Skeletal muscle tissue (tissue), 4 donors: ENCODE measurements around the gene AFAP1L1. TPM values are rescaled to one million over a fixed set of nuclear protein-coding genes. Genes with fewer than 3 reads are reported as not detected.

Experiments
- H3K27ac ChIP-seq: one replicate; pipeline ENCODE4 v1.7.0; 2013; ENCODE audit warnings: mild to moderate bottlenecking, low read depth, low read length, inconsistent platforms
- H3K27me3 ChIP-seq, 3 donors: one replicate each; pipeline ENCODE4 v1.7.0; 2013; ENCODE audit warnings: low read length in 3 of 3; ENCODE audit not compliant: control insufficient read depth in 3 of 3, insufficient read depth in 3 of 3
- H3K36me3 ChIP-seq, 3 donors: one replicate each; pipeline ENCODE4 v1.7.0; 2013; ENCODE audit warnings: low read length in 3 of 3; ENCODE audit not compliant: control insufficient read depth in 3 of 3, insufficient read depth in 3 of 3
- H3K4me1 ChIP-seq, 3 donors: one replicate each; pipeline ENCODE4 v1.7.0; 2013; ENCODE audit warnings: low read length in 3 of 3, mild to moderate bottlenecking in 3 of 3; ENCODE audit not compliant: control insufficient read depth in 3 of 3, insufficient read depth in 3 of 3
- H3K4me3 ChIP-seq, 3 donors: one replicate each; pipeline ENCODE4 v1.7.0; 2013; ENCODE audit warnings: low read length in 3 of 3
- H3K9ac ChIP-seq, 3 donors: one replicate each; pipeline ENCODE4 v1.7.0; 2013; ENCODE audit warnings: low read length in 3 of 3, mild to moderate bottlenecking in 3 of 3, moderate library complexity in 2 of 3, low read depth in 1 of 3
- H3K9me3 ChIP-seq, 3 donors: one replicate each; pipeline ENCODE4 v1.7.0; 2013; ENCODE audit warnings: low read length in 3 of 3; ENCODE audit not compliant: control insufficient read depth in 3 of 3
- total RNA-seq: library from RNA; depleted of rRNA; stranded (reverse); fragments of >200 nt; gene quantifications from one replicate; pipeline ENCODE4 v1.2.3, GENCODE V29; 2014
- donor health status: Osteomylitis.

AFAP1L1 gene
- total RNA-seq, 1 donor from 2014 or later: 75.7 TPM

DNA sequence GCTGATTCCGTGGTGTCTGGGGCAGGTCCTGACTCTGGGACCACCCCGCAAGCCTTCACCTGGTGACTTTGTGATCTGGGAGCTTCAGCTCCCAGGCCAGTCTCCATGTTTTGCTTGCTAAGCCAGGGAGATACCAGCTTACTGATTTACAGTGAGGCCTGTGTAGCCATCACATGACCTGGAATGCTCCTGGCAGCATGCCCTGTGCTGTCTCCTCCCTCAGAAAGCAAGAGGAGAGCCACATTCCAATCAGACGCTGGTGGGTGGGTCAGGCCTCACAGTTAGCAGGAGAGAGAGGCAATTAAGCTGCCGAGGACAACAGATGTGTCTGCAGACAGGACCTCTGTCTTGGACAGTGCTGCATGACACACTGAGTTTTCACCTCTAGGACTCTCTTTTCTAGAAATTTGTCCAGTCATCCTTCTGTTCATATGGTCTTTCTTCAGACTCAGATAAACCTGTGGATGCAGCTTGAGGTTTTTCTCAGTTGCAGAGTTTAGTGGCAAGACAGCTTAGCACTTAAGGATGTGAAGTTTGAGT, 49.2 kb downstream of the AFAP1L1 start:
- no peaks in the 10 kb centered on the region for H3K27me3 ChIP-seq
- H3K27ac ChIP-seq: peak overlapping the region; percentile 23
- H3K9ac ChIP-seq: peak overlapping the region in 1 of 3 donors; percentile 44
- peak overlapping the region in 1 of 3 donors; percentile 4 for H3K4me3 ChIP-seq
- H3K4me1 ChIP-seq: peaks cover 15 to 21% (median 15%) of the 10 kb centered on the region in 3 donors
- peaks cover 41 to 52% (median 41%) of the 10 kb centered on the region in 3 donors for H3K36me3 ChIP-seq
- no peaks in the 10 kb centered on the region for H3K9me3 ChIP-seq

DNA sequence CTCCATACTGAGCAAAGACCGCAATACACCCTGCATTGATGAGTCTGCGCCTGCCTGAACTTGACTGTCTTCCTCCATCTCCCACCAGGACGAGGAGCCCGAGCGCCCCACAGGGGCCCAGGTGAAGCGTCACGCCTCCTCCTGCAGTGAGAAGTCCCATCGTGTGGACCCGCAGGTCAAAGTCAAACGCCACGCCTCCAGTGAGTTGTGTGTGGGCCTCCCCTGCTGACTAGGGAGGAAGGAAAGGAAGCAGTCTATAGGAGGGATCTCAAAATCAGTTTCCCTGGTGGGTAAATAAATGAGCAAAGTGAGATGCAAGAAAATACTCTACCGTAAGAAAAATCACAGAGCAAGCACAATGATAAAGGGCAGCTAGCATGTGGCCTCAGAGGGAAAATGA, 50.9 kb downstream of the AFAP1L1 start:
- Histone ChIP-seq H3K27ac (no peak overlapping the region), H3K4me1 (peaks cover 15 to 18% (median 15%) of the 10 kb centered on the region in 3 donors), H3K27me3 (no peaks in the 10 kb centered on the region)

DNA sequence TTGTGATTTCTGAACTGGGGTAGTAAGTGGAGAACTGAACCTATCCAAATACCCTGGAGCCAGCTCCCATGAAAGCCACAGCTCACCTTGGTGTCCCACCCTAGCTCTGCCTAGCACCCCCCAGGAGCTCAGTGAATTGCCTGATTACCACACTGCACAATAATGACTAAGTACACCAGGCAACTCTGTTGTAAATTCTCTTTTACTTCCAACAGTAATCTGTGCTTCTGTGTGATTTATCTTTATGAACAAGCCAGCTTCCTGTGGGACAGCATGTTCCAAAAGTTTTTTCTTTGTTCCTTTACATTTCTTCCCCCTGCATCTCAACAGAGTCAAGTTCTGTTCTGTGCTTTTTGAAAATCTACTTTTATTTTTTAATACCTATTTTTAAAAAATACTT, 51.6 kb downstream of the AFAP1L1 start:
- H3K4me1 ChIP-seq: peaks cover 15 to 18% (median 15%) of the 10 kb centered on the region in 3 donors
- H3K4me3 ChIP-seq: no peak overlapping the region
- H3K9ac ChIP-seq: no peak overlapping the region
- H3K27me3 ChIP-seq: no peaks in the 10 kb centered on the region
- peaks cover 39 to 56% (median 43%) of the 10 kb centered on the region in 3 donors for H3K36me3 ChIP-seq
- peak overlapping the region; percentile 8 for H3K27ac ChIP-seq
- no peaks in the 10 kb centered on the region for H3K9me3 ChIP-seq

More for the DNA sequence above, 50.9 kb downstream of the AFAP1L1 start:
- Histone ChIP-seq H3K9me3 (no peaks in the 10 kb centered on the region), H3K4me3 (no peak overlapping the region), H3K9ac (no peak overlapping the region), H3K36me3 (peaks cover 42 to 54% (median 44%) of the 10 kb centered on the region in 3 donors)

DNA sequence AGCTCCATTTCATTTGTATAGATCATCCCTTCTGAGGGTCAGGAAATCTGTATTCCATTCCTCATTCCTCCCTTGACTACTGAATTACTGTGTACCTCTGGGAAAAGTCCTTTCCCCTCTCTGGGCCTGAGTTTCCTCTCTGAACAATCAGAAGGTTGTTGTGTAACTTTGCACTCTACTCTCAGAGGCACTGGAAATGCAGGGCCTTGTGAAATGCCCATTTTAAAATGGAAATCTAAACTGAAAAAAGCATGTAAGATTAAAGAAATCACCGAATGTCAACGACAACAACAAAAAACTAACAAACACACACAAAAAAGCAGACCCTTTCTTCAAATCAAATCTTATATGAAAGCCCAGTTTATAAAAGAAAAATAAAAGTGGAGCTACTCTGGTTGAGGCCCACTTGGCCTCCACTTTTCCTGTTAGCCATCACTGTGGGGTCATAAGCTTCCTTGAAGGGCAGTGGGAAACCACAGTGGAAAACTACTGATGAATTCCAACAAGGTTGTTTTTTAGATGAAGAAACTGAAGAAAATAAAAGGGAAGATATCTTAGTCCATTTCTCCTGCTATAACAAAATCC, 52.1 kb downstream of the AFAP1L1 start:
- H3K36me3 ChIP-seq: peaks cover 37 to 56% (median 45%) of the 10 kb centered on the region in 3 donors
- H3K27ac ChIP-seq: no peak overlapping the region
- H3K4me3 ChIP-seq: no peak overlapping the region
- H3K9me3 ChIP-seq: no peaks in the 10 kb centered on the region
- no peaks in the 10 kb centered on the region for H3K27me3 ChIP-seq
- no peak overlapping the region for H3K9ac ChIP-seq
- peaks cover 15 to 18% (median 15%) of the 10 kb centered on the region in 3 donors for H3K4me1 ChIP-seq

DNA sequence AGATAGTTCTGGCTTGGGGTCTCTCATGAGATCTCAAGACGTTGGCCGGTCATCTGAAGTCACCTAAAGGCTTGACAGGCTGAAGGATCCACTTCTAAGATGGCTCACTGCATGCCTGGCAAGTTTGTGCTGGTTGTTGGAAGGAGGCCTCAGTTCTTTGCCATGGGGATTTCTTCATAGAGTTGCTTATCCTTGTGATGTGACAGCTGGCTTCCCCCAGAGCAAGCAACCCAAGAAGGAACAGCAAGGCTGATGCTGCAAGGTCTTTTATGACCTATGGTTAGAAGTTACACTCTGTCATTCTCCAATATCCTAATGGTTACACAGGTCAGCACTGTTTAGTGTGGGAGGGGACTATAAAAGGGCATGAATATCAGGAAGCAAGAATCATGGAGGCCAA, 53.0 kb downstream of the AFAP1L1 start:
- H3K4me3 ChIP-seq: no peak overlapping the region
- peaks cover 37 to 59% (median 46%) of the 10 kb centered on the region in 3 donors for H3K36me3 ChIP-seq
- peak overlapping the region; percentile 29 for H3K27ac ChIP-seq
- no peak overlapping the region for H3K9ac ChIP-seq
- H3K9me3 ChIP-seq: no peaks in the 10 kb centered on the region
- peaks cover 12 to 15% (median 13%) of the 10 kb centered on the region in 3 donors for H3K4me1 ChIP-seq
- H3K27me3 ChIP-seq: no peaks in the 10 kb centered on the region

DNA sequence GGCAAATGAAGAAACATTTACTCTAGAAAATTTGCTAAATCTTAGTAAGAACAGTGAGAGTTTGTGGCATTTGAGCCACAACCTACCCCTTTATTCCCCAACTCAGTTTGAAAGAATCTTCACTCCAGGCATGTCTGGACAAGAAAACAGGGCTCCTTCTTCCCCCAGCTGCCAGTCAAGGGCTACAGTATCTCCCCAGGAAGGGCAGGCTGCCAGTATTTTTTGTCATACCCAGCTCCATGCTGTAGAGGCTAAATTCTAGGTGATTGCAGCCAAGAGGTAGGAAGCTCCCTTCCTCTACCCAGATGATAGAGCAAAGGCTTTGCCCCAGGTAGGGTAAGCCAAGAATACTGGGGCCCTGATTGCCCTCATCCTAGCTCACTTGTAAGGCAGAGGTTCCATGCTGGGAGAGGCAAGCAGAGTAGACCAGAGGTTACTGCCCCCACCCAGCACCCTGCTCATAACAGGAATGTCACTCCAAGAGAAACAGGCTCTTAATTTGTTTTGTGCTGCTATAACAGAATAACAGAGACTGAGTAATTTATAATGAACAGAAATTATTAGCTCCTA, 53.6 kb downstream of the AFAP1L1 start:
- Histone ChIP-seq H3K9ac (no peak overlapping the region), H3K36me3 (peaks cover 38 to 58% (median 45%) of the 10 kb centered on the region in 3 donors), H3K27me3 (no peaks in the 10 kb centered on the region), H3K4me1 (peaks cover 7 to 9% (median 9%) of the 10 kb centered on the region in 3 donors), H3K27ac (no peak overlapping the region), H3K9me3 (no peaks in the 10 kb centered on the region), H3K4me3 (no peak overlapping the region)

DNA sequence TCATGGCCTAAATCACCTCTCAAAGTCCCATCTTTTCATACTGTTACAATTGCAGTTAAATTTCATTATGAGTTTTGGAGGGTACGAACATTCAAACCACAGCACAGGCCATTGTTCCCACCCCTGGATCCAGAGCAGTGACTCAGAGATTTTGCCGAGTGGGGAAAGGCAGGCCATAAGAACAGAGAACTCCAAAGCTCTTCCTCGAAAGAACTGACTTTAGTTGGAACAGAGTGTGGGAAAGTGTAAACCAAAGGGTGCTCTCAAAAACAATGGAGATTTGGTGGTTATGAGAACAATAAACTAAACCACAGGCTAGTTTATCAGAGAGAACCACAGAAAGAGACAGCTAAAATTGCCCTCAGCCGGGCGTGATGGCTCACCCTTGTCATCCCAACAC, 54.2 kb downstream of the AFAP1L1 start:
- peaks cover 36 to 58% (median 41%) of the 10 kb centered on the region in 3 donors for H3K36me3 ChIP-seq
- H3K4me3 ChIP-seq: no peak overlapping the region
- H3K9ac ChIP-seq: no peak overlapping the region
- no peaks in the 10 kb centered on the region for H3K27me3 ChIP-seq
- no peaks in the 10 kb centered on the region for H3K9me3 ChIP-seq
- H3K27ac ChIP-seq: no peak overlapping the region
- H3K4me1 ChIP-seq: peaks cover 1 to 3% (median 2%) of the 10 kb centered on the region in 3 donors

DNA sequence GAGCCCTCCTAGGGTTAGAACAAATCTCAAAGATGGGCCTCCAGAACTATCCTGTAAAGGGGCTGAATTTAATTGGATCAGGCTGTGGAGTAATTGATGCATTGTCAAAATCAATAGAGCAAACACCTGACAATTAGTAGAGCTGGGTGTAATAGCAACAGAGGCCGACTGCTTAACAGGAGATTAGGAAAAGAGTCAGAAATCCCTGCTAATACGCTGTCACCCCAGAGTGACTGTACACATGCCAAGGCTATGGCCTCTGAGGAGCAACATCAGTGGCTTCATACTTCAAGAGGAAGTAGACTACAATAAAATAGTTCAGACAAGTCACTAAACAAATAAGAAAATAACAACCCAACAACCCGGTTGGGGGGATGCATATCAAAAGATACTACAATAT, 55.0 kb downstream of the AFAP1L1 start:
- Histone ChIP-seq H3K36me3 (peaks cover 35 to 58% (median 42%) of the 10 kb centered on the region in 3 donors), H3K9me3 (no peaks in the 10 kb centered on the region), H3K4me3 (no peak overlapping the region), H3K4me1 (no peaks in the 10 kb centered on the region), H3K9ac (no peak overlapping the region), H3K27me3 (no peaks in the 10 kb centered on the region), H3K27ac (no peak overlapping the region)

DNA sequence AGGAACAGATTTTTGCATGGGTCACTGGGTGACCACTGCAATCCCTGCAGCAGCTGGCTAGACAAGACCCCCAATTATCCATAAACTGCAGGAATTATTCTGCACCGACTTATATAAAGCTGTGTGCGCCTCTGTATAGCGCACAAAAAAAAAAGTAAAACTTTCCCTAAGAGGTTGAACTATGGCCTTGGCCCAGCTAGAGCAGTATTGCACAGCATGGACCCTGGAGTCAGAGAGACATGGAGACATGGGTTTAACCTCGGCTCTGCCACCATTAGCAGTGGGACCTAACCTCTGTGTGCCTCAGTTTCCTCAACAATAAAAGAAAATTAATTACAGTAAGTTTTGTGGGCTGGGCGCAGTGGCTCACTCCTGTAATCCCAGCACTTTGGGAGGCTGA, 56.5 kb downstream of the AFAP1L1 start:
- Histone ChIP-seq H3K27ac (no peak overlapping the region), H3K27me3 (no peaks in the 10 kb centered on the region), H3K4me1 (no peaks in the 10 kb centered on the region), H3K4me3 (no peak overlapping the region), H3K9ac (no peak overlapping the region), H3K36me3 (peaks cover 40 to 57% (median 46%) of the 10 kb centered on the region in 3 donors), H3K9me3 (no peaks in the 10 kb centered on the region)
